Hepatocyte (in vitro differentiated cells): ENCODE measurements around the gene VAC14. TPM values are rescaled to one million over a fixed set of nuclear protein-coding genes. Genes with fewer than 3 reads are reported as not detected.

ENCODE experiments used
- DNase-seq: peaks from one replicate; pipeline ENCODE4 v3.0.0-alpha.2; 2016; ENCODE audit warnings: low spot score
- H2AFZ ChIP-seq: fragments of 200-600 bp; sonication (generic); 2 replicates; pipeline ENCODE4 v1.6.0; 2016; ENCODE audit warnings: antibody characterized with exemption, mild to moderate bottlenecking
- H3K27ac ChIP-seq: fragments of 200-600 bp; sonication (generic); 2 replicates; pipeline ENCODE4 v1.5.1; 2016; ENCODE audit warnings: mild to moderate bottlenecking
- H3K27me3 ChIP-seq: fragments of 200-600 bp; sonication (generic); 2 replicates; pipeline ENCODE4 v1.6.1; 2016
- H3K36me3 ChIP-seq: fragments of 200-600 bp; sonication (generic); replicated peaks from 2 replicates; pipeline ENCODE4 v1.5.1; 2016; ENCODE audit warnings: low read depth; ENCODE audit not compliant: insufficient read depth
- H3K4me1 ChIP-seq: fragments of 200-600 bp; sonication (generic); 2 replicates; pipeline ENCODE4 v1.5.1; 2016; ENCODE audit warnings: mild to moderate bottlenecking, moderate library complexity; ENCODE audit not compliant: insufficient read depth
- H3K4me2 ChIP-seq: fragments of 200-600 bp; sonication (generic); 2 replicates; pipeline ENCODE4 v1.6.0; 2016
- H3K4me3 ChIP-seq: fragments of 200-600 bp; sonication (generic); 2 replicates; pipeline ENCODE4 v1.5.1; 2016; ENCODE audit warnings: mild to moderate bottlenecking
- H3K79me2 ChIP-seq: fragments of 200-600 bp; sonication (generic); 2 replicates; pipeline ENCODE4 v1.6.0; 2017; ENCODE audit warnings: mild to moderate bottlenecking
- H3K9me2 ChIP-seq: fragments of 200-600 bp; sonication (generic); replicated peaks from 2 replicates; pipeline ENCODE4 v1.6.0; 2017; ENCODE audit warnings: mild to moderate bottlenecking; ENCODE audit not compliant: insufficient read depth
- H3K9me3 ChIP-seq: fragments of 200-600 bp; sonication (generic); 2 replicates; pipeline ENCODE4 v1.5.1; 2016; ENCODE audit warnings: low read depth, mild to moderate bottlenecking
- H4K20me1 ChIP-seq: fragments of 200-600 bp; sonication (generic); 2 replicates; pipeline ENCODE4 v1.6.0; 2016; ENCODE audit warnings: mild to moderate bottlenecking; ENCODE audit not compliant: insufficient read depth, poor library complexity, severe bottlenecking
- CTCF ChIP-seq: fragments of 200-600 bp; sonication (generic); IDR thresholded peaks from 2 replicates; pipeline ENCODE4 v1.5.1; 2016; ENCODE audit warnings: antibody characterized with exemption, mild to moderate bottlenecking; ENCODE audit not compliant: poor library complexity
- EZH2 ChIP-seq: fragments of 200-600 bp; sonication (generic); IDR thresholded peaks from 2 replicates; pipeline ENCODE4 v1.6.1; 2016; ENCODE audit warnings: antibody characterized with exemption, mild to moderate bottlenecking, borderline replicate concordance
- EZH2phosphoT487 ChIP-seq: fragments of 200-600 bp; sonication (generic); IDR thresholded peaks from one replicate; pipeline ENCODE4 v1.6.1; 2018; ENCODE audit warnings: antibody characterized with exemption, mild to moderate bottlenecking, low read depth, moderate library complexity; ENCODE audit not compliant: unreplicated experiment, severe bottlenecking
- WGBS: methylation state at CpG from one replicate; pipeline ENCODE4 v1.1.6; 2016; ENCODE audit warnings: low lambda C conversion rate; ENCODE audit errors: missing lambda C conversion rate; 5-methylcytosine and 5-hydroxymethylcytosine counted together
- polyA plus RNA-seq: library from polyadenylated mRNA; unstranded; fragments of >200 nt; fragmentation: Nextera tagmentation; extraction: Ambion mirVana; gene quantifications from 2 replicates; pipeline ENCODE4 v1.2.1, GENCODE V29; 2016
- total RNA-seq: library from RNA; depleted of rRNA; stranded (reverse); fragments of >200 nt; gene quantifications from 2 replicates; pipeline ENCODE4 v1.2.3, GENCODE V29; 2014

Gene VAC14
- total and polyA plus RNA-seq, 2 experiments from 2014 or later, result 35.8 to 49.4 TPM

GRCh38 chr16:70670175-70670574, 130.8 kb downstream of the VAC14 start:
- H3K4me1 ChIP-seq, result no peaks in the 10 kb centered on the region
- H3K9me3 ChIP-seq, result no peaks in the 10 kb centered on the region
- 97% methylated on average over 2 of the region's 2 CpGs for WGBS
- H3K4me3 ChIP-seq, result no peak overlapping the region
- no peak overlapping the region for H3K4me2 ChIP-seq
- H3K9me2 ChIP-seq, result no peaks in the 10 kb centered on the region
- H3K27ac ChIP-seq, result no peak overlapping the region
- no peaks in the 10 kb centered on the region for H3K79me2 ChIP-seq
- TF ChIP-seq CTCF (no peak), EZH2phosphoT487 (no peak), EZH2 (no peak)
- peaks cover 2% of the 10 kb centered on the region for H4K20me1 ChIP-seq
- no peak for DNase-seq
- H3K36me3 ChIP-seq, result peaks cover 3% of the 10 kb centered on the region
- no peak overlapping the region for H2AFZ ChIP-seq
- no peaks in the 10 kb centered on the region for H3K27me3 ChIP-seq

GRCh38 chr16:70665806-70666735, 134.9 kb downstream of the VAC14 start:
- Histone ChIP-seq H3K79me2 (no peaks in the 10 kb centered on the region), H3K9me3 (no peaks in the 10 kb centered on the region), H3K4me2 (no peak overlapping the region), H3K9me2 (no peaks in the 10 kb centered on the region), H3K4me3 (no peak overlapping the region), H2AFZ (no peak overlapping the region), H3K27ac (no peak overlapping the region), H3K4me1 (no peaks in the 10 kb centered on the region), H3K27me3 (no peaks in the 10 kb centered on the region), H3K36me3 (no peaks in the 10 kb centered on the region), H4K20me1 (peaks cover 2% of the 10 kb centered on the region)
- no peak for DNase-seq
- no peak for TF ChIP-seq EZH2phosphoT487
- no peak for TF ChIP-seq CTCF
- no peak for TF ChIP-seq EZH2
- 95% methylated on average over 21 of the region's 22 CpGs for WGBS

- WGBS, result 97% methylated on average over 7 of the region's 14 CpGs
- H3K4me2 ChIP-seq, result no peak overlapping the region
- peaks cover 2% of the 10 kb centered on the region for H4K20me1 ChIP-seq
- no peaks in the 10 kb centered on the region for H3K79me2 ChIP-seq
- no peak overlapping the region for H3K4me3 ChIP-seq
- peak; percentile 3 for DNase-seq
- no peaks in the 10 kb centered on the region for H3K9me2 ChIP-seq
- H3K27ac ChIP-seq, result no peak overlapping the region
- no peaks in the 10 kb centered on the region for H3K27me3 ChIP-seq
- TF ChIP-seq EZH2, result no peak
- TF ChIP-seq EZH2phosphoT487, result no peak
- TF ChIP-seq CTCF, result no peak
- no peaks in the 10 kb centered on the region for H3K36me3 ChIP-seq
- no peaks in the 10 kb centered on the region for H3K4me1 ChIP-seq
- H3K9me3 ChIP-seq, result no peaks in the 10 kb centered on the region
- H2AFZ ChIP-seq, result no peak overlapping the region
Observed at GRCh38 chr16:70665113-70665694, 135.8 kb downstream of the VAC14 start.
